Skeletal muscle satellite cell (primary cell): ENCODE results near the gene NIPAL3. TPM values are rescaled to one million over a fixed set of nuclear protein-coding genes. Genes with fewer than 3 reads are reported as not detected.

ENCODE experiments used
- H3K27me3 ChIP-seq: 2 replicates; pipeline ENCODE4 v1.7.0; 2013; ENCODE audit warnings: low read length; ENCODE audit not compliant: control insufficient read depth, insufficient read depth
- H3K36me3 ChIP-seq: 2 replicates; pipeline ENCODE4 v1.7.0; 2013; ENCODE audit warnings: mild to moderate bottlenecking, control low read depth, low read length; ENCODE audit not compliant: insufficient read depth
- H3K4me1 ChIP-seq: 2 replicates; pipeline ENCODE4 v1.7.0; 2013; ENCODE audit warnings: low read length; ENCODE audit not compliant: control insufficient read depth, insufficient read depth
- H3K4me2 ChIP-seq: 2 replicates; pipeline ENCODE4 v1.7.0; 2013; ENCODE audit warnings: mild to moderate bottlenecking, low read length
- H3K4me3 ChIP-seq: 2 replicates; pipeline ENCODE4 v1.7.0; 2013; ENCODE audit warnings: low read length
- H3K9ac ChIP-seq: 2 replicates; pipeline ENCODE4 v1.7.0; 2013; ENCODE audit warnings: mild to moderate bottlenecking, low read depth, low read length, moderate library complexity
- H3K9me3 ChIP-seq: replicated peaks from 2 replicates; pipeline ENCODE4 v1.7.0; 2013; ENCODE audit warnings: mild to moderate bottlenecking, control low read depth, low read length
- total RNA-seq: library from RNA; depleted of rRNA; stranded (reverse); fragments of >200 nt; gene quantifications from 2 replicates; pipeline ENCODE4 v1.2.3, GENCODE V29; 2012; rRNA removed

The NIPAL3 gene
- total RNA-seq: 13.7 and 18.3 TPM in 2 replicates

- Histone ChIP-seq H3K4me1 (peaks cover 60% of the 10 kb centered on the region), H3K4me2 (peak within 1 kb of the TSS; percentile 93), H3K27me3 (no peaks in the 10 kb centered on the region), H3K4me3 (peak within 1 kb of the TSS; percentile 81), H3K9me3 (no peaks in the 10 kb centered on the region), H3K9ac (peak within 1 kb of the TSS; percentile 76), H3K36me3 (no peaks in the 10 kb centered on the region)
These were observed at the start of gene NIPAL3 for GRCh38 chr1:24415334-24415909. NIPAL3 (plus strand) TSS chr1:24415802; CDS start chr1:24419548, 3,746 bp downstream.

- Histone ChIP-seq H3K36me3 (no peaks in the 10 kb centered on the region), H3K9me3 (no peaks in the 10 kb centered on the region), H3K4me2 (no peak overlapping the region), H3K27me3 (no peaks in the 10 kb centered on the region), H3K4me3 (no peak overlapping the region), H3K9ac (no peak overlapping the region), H3K4me1 (peaks cover 37% of the 10 kb centered on the region)
These were observed 48.9 kb upstream of the NIPAL3 start for GRCh38 chr1:24366707-24367106.

DNA sequence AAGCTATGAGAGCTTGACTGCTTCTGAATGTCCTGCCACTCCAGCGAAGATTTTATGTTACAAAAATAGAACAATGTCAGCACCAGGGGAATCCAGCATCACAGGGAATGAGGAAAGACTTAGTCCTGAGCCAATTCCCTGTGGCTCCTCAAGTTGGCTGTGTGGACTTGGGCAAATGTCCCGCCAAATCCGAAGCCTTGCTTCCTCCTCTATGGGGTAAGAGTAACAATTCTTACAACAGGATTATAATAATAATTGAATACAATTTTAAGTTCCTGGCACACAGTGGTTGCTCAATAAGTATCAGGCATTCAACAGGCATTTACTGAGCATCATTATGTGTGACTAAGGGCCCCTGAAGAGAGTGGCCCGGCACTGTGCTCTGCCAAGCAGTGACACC, 46.4 kb upstream of the NIPAL3 start:
- H3K4me1 ChIP-seq: peaks cover 17% of the 10 kb centered on the region
- no peaks in the 10 kb centered on the region for H3K27me3 ChIP-seq
- H3K9me3 ChIP-seq: no peaks in the 10 kb centered on the region
- H3K4me2 ChIP-seq: no peak overlapping the region
- H3K36me3 ChIP-seq: no peaks in the 10 kb centered on the region
- no peak overlapping the region for H3K4me3 ChIP-seq
- no peak overlapping the region for H3K9ac ChIP-seq

DNA sequence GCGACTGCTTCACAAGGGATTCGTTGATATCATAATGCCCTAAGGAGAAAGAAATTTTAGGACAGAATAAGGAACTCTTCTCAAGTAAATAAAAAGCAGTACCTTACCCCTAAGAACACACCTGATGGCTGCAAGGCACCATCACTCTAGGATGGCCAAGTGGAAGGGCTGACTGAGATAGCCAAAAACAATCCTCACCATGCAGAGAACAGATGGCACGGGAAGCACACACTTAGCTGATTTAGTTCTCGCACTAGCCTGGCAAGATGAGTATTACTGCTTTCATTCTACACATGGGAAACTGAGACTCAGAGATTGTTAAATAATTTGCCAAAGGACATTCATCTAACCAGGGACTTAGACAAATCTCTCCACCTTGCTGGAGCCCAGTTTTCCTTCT, 45.8 kb upstream of the NIPAL3 start:
- no peaks in the 10 kb centered on the region for H3K36me3 ChIP-seq
- peaks cover 14% of the 10 kb centered on the region for H3K4me1 ChIP-seq
- H3K9ac ChIP-seq: no peak overlapping the region

GRCh38 chr1:24373044-24373443, 42.6 kb upstream of the NIPAL3 start:
- peaks cover 5% of the 10 kb centered on the region for H3K4me1 ChIP-seq
- H3K27me3 ChIP-seq: no peaks in the 10 kb centered on the region
- H3K4me2 ChIP-seq: no peak overlapping the region
- no peaks in the 10 kb centered on the region for H3K9me3 ChIP-seq
- H3K36me3 ChIP-seq: no peaks in the 10 kb centered on the region
- no peak overlapping the region for H3K9ac ChIP-seq
- H3K4me3 ChIP-seq: no peak overlapping the region

More for the DNA sequence above, 45.8 kb upstream of the NIPAL3 start:
- Histone ChIP-seq H3K9me3 (no peaks in the 10 kb centered on the region), H3K4me3 (no peak overlapping the region), H3K27me3 (no peaks in the 10 kb centered on the region), H3K4me2 (no peak overlapping the region)

GRCh38 chr1:24373710-24374109, 41.9 kb upstream of the NIPAL3 start:
- H3K36me3 ChIP-seq: peaks cover 2% of the 10 kb centered on the region
- no peak overlapping the region for H3K9ac ChIP-seq
- H3K9me3 ChIP-seq: no peaks in the 10 kb centered on the region

GRCh38 chr1:24374891-24375786, 40.5 kb upstream of the NIPAL3 start:
- no peaks in the 10 kb centered on the region for H3K9me3 ChIP-seq
- peaks cover 5% of the 10 kb centered on the region for H3K36me3 ChIP-seq
- no peak overlapping the region for H3K4me2 ChIP-seq
- no peak overlapping the region for H3K9ac ChIP-seq
- H3K27me3 ChIP-seq: no peaks in the 10 kb centered on the region
- H3K4me1 ChIP-seq: peaks cover 11% of the 10 kb centered on the region
- no peak overlapping the region for H3K4me3 ChIP-seq

More at GRCh38 chr1:24373710-24374109, 41.9 kb upstream of the NIPAL3 start:
- Histone ChIP-seq H3K4me1 (peaks cover 5% of the 10 kb centered on the region), H3K27me3 (no peaks in the 10 kb centered on the region), H3K4me3 (no peak overlapping the region), H3K4me2 (no peak overlapping the region)

DNA sequence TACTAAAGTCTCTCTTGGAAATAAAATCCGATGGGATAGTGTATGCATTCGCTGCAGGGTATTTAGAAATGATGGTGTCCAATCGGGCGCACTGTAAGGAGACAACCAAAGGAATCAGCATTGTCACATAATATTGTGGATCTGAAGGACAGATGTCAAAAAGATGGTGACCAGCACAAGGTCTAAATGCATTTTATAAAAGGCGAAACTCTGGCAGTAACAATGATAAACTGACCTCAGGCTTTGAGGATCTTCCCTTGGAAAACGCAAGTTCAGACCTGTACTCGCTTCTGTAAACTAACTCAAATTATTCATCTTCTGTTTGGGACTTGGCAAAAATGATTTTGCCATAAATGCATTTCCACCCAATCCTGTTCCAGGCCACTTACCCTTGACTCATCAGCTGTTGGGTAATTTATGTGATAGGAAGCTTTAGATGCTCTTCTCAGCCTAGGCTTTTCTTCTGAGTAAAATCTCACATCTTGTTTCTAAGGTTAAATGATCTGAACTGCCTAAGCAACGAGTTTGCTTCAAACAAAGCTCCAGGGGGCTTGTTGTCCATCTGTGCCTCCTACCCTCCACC, 35.8 kb upstream of the NIPAL3 start:
- no peaks in the 10 kb centered on the region for H3K27me3 ChIP-seq
- peaks cover 20% of the 10 kb centered on the region for H3K4me1 ChIP-seq
- peaks cover 5% of the 10 kb centered on the region for H3K36me3 ChIP-seq
- no peaks in the 10 kb centered on the region for H3K9me3 ChIP-seq
- H3K4me3 ChIP-seq: no peak overlapping the region
- no peak overlapping the region for H3K4me2 ChIP-seq
- no peak overlapping the region for H3K9ac ChIP-seq

- Histone ChIP-seq H3K9ac (no peak overlapping the region), H3K9me3 (no peaks in the 10 kb centered on the region), H3K27me3 (no peaks in the 10 kb centered on the region), H3K4me3 (no peak overlapping the region), H3K36me3 (peaks cover 5% of the 10 kb centered on the region), H3K4me2 (no peak overlapping the region), H3K4me1 (peaks cover 21% of the 10 kb centered on the region)
These were observed 35.1 kb upstream of the NIPAL3 start for GRCh38 chr1:24380508-24380907.

- H3K4me1 ChIP-seq: peaks cover 21% of the 10 kb centered on the region
These were observed 34.3 kb upstream of the NIPAL3 start for GRCh38 chr1:24381256-24381655.

DNA sequence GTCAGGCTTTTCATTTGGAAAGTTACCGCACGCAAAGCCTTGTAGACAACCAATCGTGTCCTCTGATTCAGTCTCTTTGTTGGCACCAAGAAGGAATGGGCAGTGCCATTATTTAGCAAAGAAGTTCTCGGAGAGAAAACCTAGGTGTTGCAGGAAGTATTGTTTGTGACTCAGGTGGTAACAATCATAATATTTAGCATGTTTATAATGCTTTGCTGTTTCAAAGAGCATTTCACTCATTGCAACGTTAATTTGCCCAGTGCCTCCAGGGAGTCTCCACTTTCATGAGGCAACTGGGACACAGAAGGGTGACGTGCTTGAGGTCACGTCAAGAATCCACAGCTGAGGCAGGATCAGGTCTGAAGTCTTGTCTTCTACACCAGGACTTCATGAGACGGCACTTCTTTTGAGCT, 33.4 kb upstream of the NIPAL3 start:
- peaks cover 5% of the 10 kb centered on the region for H3K36me3 ChIP-seq
- H3K9ac ChIP-seq: no peak overlapping the region
- no peaks in the 10 kb centered on the region for H3K27me3 ChIP-seq
- no peak overlapping the region for H3K4me3 ChIP-seq
- no peak overlapping the region for H3K4me2 ChIP-seq
- H3K9me3 ChIP-seq: no peaks in the 10 kb centered on the region
- peaks cover 21% of the 10 kb centered on the region for H3K4me1 ChIP-seq

More at GRCh38 chr1:24381256-24381655, 34.3 kb upstream of the NIPAL3 start:
- no peak overlapping the region for H3K4me3 ChIP-seq
- H3K9me3 ChIP-seq: no peaks in the 10 kb centered on the region
- H3K4me2 ChIP-seq: no peak overlapping the region
- H3K36me3 ChIP-seq: peaks cover 5% of the 10 kb centered on the region
- no peaks in the 10 kb centered on the region for H3K27me3 ChIP-seq
- H3K9ac ChIP-seq: no peak overlapping the region
